Measurements from ENCODE around the gene KLHL42.

KLHL42 gene

GRCh38 chr12:27817766-27818165 is 37.7 kb downstream of the KLHL42 start:
- ATAC-seq (ENCODE audit: low read depth) (no peak), DNase-seq (ENCODE audit: low spot score) (no peak)
- Histone ChIP-seq H3K36me3 (ENCODE audit: low read depth) (no peaks in the 10 kb centered on the region), H3K4me1 (ENCODE audit: insufficient read depth, poor library complexity, severe bottlenecking) (peaks cover 16% of the 10 kb centered on the region), H3K27me3 (ENCODE audit: insufficient read depth, poor library complexity, severe bottlenecking) (no peaks in the 10 kb centered on the region), H3K4me3 (ENCODE audit: severe bottlenecking) (no peak overlapping the region), H3K9me3 (ENCODE audit: severe bottlenecking) (no peaks in the 10 kb centered on the region), H3K27ac (ENCODE audit: poor library complexity, severe bottlenecking) (no peak overlapping the region)
- TF ChIP-seq, protein P1, sequence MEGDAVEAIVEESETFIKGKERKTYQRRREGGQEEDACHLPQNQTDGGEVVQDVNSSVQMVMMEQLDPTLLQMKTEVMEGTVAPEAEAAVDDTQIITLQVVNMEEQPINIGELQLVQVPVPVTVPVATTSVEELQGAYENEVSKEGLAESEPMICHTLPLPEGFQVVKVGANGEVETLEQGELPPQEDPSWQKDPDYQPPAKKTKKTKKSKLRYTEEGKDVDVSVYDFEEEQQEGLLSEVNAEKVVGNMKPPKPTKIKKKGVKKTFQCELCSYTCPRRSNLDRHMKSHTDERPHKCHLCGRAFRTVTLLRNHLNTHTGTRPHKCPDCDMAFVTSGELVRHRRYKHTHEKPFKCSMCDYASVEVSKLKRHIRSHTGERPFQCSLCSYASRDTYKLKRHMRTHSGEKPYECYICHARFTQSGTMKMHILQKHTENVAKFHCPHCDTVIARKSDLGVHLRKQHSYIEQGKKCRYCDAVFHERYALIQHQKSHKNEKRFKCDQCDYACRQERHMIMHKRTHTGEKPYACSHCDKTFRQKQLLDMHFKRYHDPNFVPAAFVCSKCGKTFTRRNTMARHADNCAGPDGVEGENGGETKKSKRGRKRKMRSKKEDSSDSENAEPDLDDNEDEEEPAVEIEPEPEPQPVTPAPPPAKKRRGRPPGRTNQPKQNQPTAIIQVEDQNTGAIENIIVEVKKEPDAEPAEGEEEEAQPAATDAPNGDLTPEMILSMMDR (IDR thresholded peaks at IDR 0.05; ENCODE audit: poor library complexity, severe bottlenecking) = no peak

DNA sequence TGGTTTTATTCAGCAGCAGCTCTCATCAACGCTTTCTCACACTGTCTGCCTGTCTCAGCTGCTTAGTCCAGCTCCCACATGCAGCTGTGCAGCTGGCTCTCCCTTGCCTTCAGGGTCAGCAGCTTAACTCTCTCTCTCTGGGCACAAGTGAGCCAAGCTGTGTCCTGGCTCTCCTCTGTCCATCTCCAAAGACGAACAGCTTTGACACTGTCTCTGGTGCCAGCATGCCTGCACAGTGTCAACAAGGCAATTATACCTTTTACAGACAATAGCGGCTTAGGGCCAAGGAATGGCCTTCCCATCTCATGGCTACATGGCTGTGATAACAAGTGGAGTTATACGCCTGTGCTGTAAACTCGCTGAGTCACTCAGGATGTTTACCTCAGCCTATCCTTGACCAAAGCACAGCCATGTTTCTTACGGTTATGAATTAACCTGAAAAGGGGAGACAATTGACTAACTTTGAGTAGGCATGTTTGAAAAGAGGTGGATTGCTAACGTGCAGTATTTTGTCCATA is 38.4 kb downstream of the KLHL42 start:
- ATAC-seq (ENCODE audit: low read depth) (no peak), DNase-seq (ENCODE audit: low spot score) (no peak)
- TF ChIP-seq, protein P1 (IDR thresholded peaks at IDR 0.05; ENCODE audit: poor library complexity, severe bottlenecking) = no peak
- H3K36me3 ChIP-seq (ENCODE audit: low read depth) = no peaks in the 10 kb centered on the region
- peaks cover 18% of the 10 kb centered on the region for H3K4me1 ChIP-seq (ENCODE audit: insufficient read depth, poor library complexity, severe bottlenecking)
- no peak overlapping the region for H3K27ac ChIP-seq (ENCODE audit: poor library complexity, severe bottlenecking)
- no peaks in the 10 kb centered on the region for H3K27me3 ChIP-seq (ENCODE audit: insufficient read depth, poor library complexity, severe bottlenecking)
- H3K9me3 ChIP-seq (ENCODE audit: severe bottlenecking) = no peaks in the 10 kb centered on the region
- H3K4me3 ChIP-seq (ENCODE audit: severe bottlenecking) = no peak overlapping the region

DNA sequence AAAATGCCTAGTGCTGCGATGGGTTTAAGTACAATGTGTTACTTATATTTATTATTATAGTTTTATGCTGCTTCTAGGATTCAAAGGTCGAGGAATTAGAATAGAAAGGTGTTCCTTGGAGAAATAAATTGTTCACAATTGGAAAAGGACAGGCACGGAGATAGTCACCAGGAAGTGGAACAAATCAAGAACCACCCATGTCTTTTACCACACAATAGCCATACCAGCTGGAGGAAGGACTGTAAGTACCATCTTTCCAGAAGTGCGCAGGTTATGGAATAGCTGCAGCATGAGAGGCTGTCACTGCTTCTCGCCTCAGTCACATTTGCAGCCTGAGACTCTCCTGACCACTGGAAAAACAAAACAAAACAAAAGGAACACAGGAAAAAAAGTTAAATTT is 40.5 kb downstream of the KLHL42 start:
- no peak for ATAC-seq (ENCODE audit: low read depth)
- TF ChIP-seq, protein P1 (IDR thresholded peaks at IDR 0.05; ENCODE audit: poor library complexity, severe bottlenecking) = no peak
- no peak for DNase-seq (ENCODE audit: low spot score)
- H3K4me1 ChIP-seq (ENCODE audit: insufficient read depth, poor library complexity, severe bottlenecking) = peaks cover 18% of the 10 kb centered on the region
- H3K4me3 ChIP-seq (ENCODE audit: severe bottlenecking) = no peak overlapping the region
- peak overlapping the region; percentile 91 for H3K27ac ChIP-seq (ENCODE audit: poor library complexity, severe bottlenecking)
- H3K9me3 ChIP-seq (ENCODE audit: severe bottlenecking) = no peaks in the 10 kb centered on the region
- H3K27me3 ChIP-seq (ENCODE audit: insufficient read depth, poor library complexity, severe bottlenecking) = no peaks in the 10 kb centered on the region
- H3K36me3 ChIP-seq (ENCODE audit: low read depth) = no peaks in the 10 kb centered on the region

- Histone ChIP-seq H3K4me1 (ENCODE audit: insufficient read depth, poor library complexity, severe bottlenecking) (peaks cover 18% of the 10 kb centered on the region), H3K27ac (ENCODE audit: poor library complexity, severe bottlenecking) (peak overlapping the region; percentile 91), H3K4me3 (ENCODE audit: severe bottlenecking) (peak overlapping the region; percentile 16), H3K9me3 (ENCODE audit: severe bottlenecking) (no peaks in the 10 kb centered on the region), H3K27me3 (ENCODE audit: insufficient read depth, poor library complexity, severe bottlenecking) (no peaks in the 10 kb centered on the region), H3K36me3 (ENCODE audit: low read depth) (no peaks in the 10 kb centered on the region)
- DNase-seq (ENCODE audit: low spot score) (no peak), ATAC-seq (ENCODE audit: low read depth) (no peak)
- TF ChIP-seq, protein P1 (IDR thresholded peaks at IDR 0.05; ENCODE audit: poor library complexity, severe bottlenecking) = peak; percentile 72
Observed at GRCh38 chr12:27821259-27821973, 41.4 kb downstream of the KLHL42 start.

Measured in RWPE2 (cell line).